Keratinocyte (primary cell): Measurements from ENCODE around the gene LAP3. TPM values are rescaled to one million over a fixed set of nuclear protein-coding genes. Genes with fewer than 3 reads are reported as not detected.

Source experiments
- DNase-seq: peaks from one replicate; pipeline ENCODE4 v3.0.0-alpha.2; 2011; ENCODE audit warnings: low read depth, missing footprints, low spot score
- FAIRE-seq: peaks from 2 replicates; lab custom pipeline; 2011; peaks lifted over from hg19 to GRCh38; lab: Jason Lieb, UNC
- H2AFZ ChIP-seq: 2 replicates; pipeline ENCODE4 v1.6.0; 2012; ENCODE audit warnings: low read length, control low read depth, inconsistent platforms; ENCODE audit not compliant: control insufficient read depth
- H3K27ac ChIP-seq: 2 replicates; pipeline ENCODE4 v1.5.1; 2011; ENCODE audit warnings: low read length; ENCODE audit not compliant: control insufficient read depth, insufficient read depth
- H3K27me3 ChIP-seq: 3 replicates; pipeline ENCODE4 v1.6.0; 2011; ENCODE audit warnings: low read length; ENCODE audit not compliant: control insufficient read depth, insufficient read depth; ENCODE audit errors: extremely low read depth
- H3K36me3 ChIP-seq, 2 experiments: 2 replicates in 1 of 2; 3 replicates in 1 of 2; pipeline ENCODE4 v1.5.1; 2011; ENCODE audit warnings: low read length in 2 of 2, mild to moderate bottlenecking in 1 of 2; ENCODE audit not compliant: control insufficient read depth in 2 of 2, insufficient read depth in 2 of 2; ENCODE audit errors: extremely low read depth in 1 of 2
- H3K4me1 ChIP-seq: 3 replicates; pipeline ENCODE4 v1.5.1; 2011; ENCODE audit warnings: low read length; ENCODE audit not compliant: control insufficient read depth, insufficient read depth; ENCODE audit errors: extremely low read depth
- H3K4me2 ChIP-seq: 3 replicates; pipeline ENCODE4 v1.6.0; 2011; ENCODE audit warnings: low read depth, low read length; ENCODE audit not compliant: control insufficient read depth, insufficient read depth; ENCODE audit errors: extremely low read depth
- H3K4me3 ChIP-seq, 3 experiments: fragments of 200-600 bp in 1 of 3; sonication (generic) in 1 of 3; 2 replicates in 2 of 3; 3 replicates in 1 of 3; pipeline ENCODE4 v1.5.1; 2011 to 2016; ENCODE audit warnings: low read length in 3 of 3, mild to moderate bottlenecking in 3 of 3, control low read depth in 2 of 3, inconsistent platforms in 1 of 3, low read depth in 1 of 3, mixed read lengths in 1 of 3, mixed run types in 1 of 3, moderate library complexity in 1 of 3; ENCODE audit not compliant: control insufficient read depth in 2 of 3, insufficient read depth in 2 of 3; ENCODE audit errors: extremely low read depth in 1 of 3
- H3K79me2 ChIP-seq: 2 replicates; pipeline ENCODE4 v1.6.0; 2012; ENCODE audit warnings: low read length; ENCODE audit not compliant: control insufficient read depth, insufficient read depth
- H3K9ac ChIP-seq: 3 replicates; pipeline ENCODE4 v1.6.0; 2011; ENCODE audit warnings: low read length; ENCODE audit not compliant: control insufficient read depth, insufficient read depth; ENCODE audit errors: extremely low read depth
- H3K9me1 ChIP-seq: 3 replicates; pipeline ENCODE4 v1.6.0; 2011; ENCODE audit warnings: low read length; ENCODE audit not compliant: control insufficient read depth, insufficient read depth; ENCODE audit errors: extremely low read depth
- H3K9me3 ChIP-seq: 2 replicates; pipeline ENCODE4 v1.5.1; 2012; ENCODE audit warnings: low read depth, low read length; ENCODE audit not compliant: control insufficient read depth
- H4K20me1 ChIP-seq: 3 replicates; pipeline ENCODE4 v1.6.0; 2011; ENCODE audit warnings: low read length; ENCODE audit not compliant: control insufficient read depth, insufficient read depth; ENCODE audit errors: extremely low read depth
- CTCF ChIP-seq, 3 experiments: IDR thresholded peaks in 1 of 3; conservative IDR thresholded peaks in 1 of 3; optimal IDR thresholded peaks in 1 of 3; 2 replicates in 2 of 3; 3 replicates in 1 of 3; pipeline versions ENCODE3 to v1.5.1; 2011; ENCODE audit warnings: low read length in 3 of 3, mild to moderate bottlenecking in 3 of 3, moderate library complexity in 2 of 3, control low read depth in 1 of 3, inconsistent platforms in 1 of 3; ENCODE audit not compliant: insufficient read depth in 2 of 3; ENCODE audit errors: extremely low read depth in 1 of 3
- EZH2 ChIP-seq: IDR thresholded peaks from one replicate; pipeline ENCODE4 v1.6.1; 2012; ENCODE audit warnings: inconsistent platforms, mild to moderate bottlenecking, low read length, moderate library complexity
- dilution Hi-C: fragments of 300-500 bp; cut with MboI; formaldehyde crosslinking; loops from one replicate; pipeline ENCODE4 v1.7.0; 2020; ENCODE audit warnings: low sequenced_read_pairs; ENCODE audit not compliant: extremely low pct_ligation_motif_present
- polyA plus RNA-seq, 5 experiments: library from polyadenylated mRNA; depleted of rRNA in 3 of 5; stranded (reverse) in 3 of 5; stranded (forward) in 1 of 5; unstranded in 1 of 5; fragments of >200 nt; gene quantifications; 1 replicate in 1 of 5; 2 replicates in 3 of 5; 3 replicates in 1 of 5; pipeline versions ENCODE4 v1.2.1 to v1.2.3, GENCODE V29; 2011 to 2012; ENCODE audit warnings: missing spikeins in 2 of 5, low read depth in 1 of 5, low replicate concordance in 1 of 5

LAP3 gene
- polyA plus RNA-seq, 1 donor (not counting 4 experiments of a cell fraction or from before 2014, with no cell fraction given), result 84.8 TPM

DNA sequence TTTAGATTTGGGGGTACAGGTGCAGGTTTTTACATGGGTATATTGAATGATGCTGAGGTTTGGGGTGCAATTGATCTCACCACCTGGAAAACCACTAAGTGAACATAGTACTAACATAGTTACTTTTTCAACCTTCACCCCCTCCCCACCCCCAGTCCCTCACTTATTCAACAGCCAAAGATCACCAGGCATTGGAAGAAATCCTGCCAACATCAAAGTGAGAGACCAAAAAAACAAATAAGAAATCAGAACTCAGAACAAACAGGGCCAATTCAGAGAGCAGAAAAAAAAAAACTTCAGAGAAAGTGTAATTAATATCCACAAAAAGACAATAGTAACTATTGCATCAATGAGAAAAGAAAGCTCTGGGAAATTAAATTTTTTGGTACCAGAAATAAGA lies 20.5 kb upstream of the LAP3 start:
- H3K36me3 ChIP-seq, result no peaks in the 10 kb centered on the region
- H3K9ac ChIP-seq, result no peak overlapping the region
- no peak overlapping the region for H3K4me3 ChIP-seq
- H2AFZ ChIP-seq, result no peak overlapping the region
- H3K4me1 ChIP-seq, result peaks cover 4% of the 10 kb centered on the region
- H3K9me3 ChIP-seq, result no peaks in the 10 kb centered on the region
- FAIRE-seq (no peak), DNase-seq (no peak)
- no peaks in the 10 kb centered on the region for H4K20me1 ChIP-seq
- dilution Hi-C loops, result no loop called here
- no peak overlapping the region for H3K4me2 ChIP-seq
- H3K79me2 ChIP-seq, result no peaks in the 10 kb centered on the region
- no peak for TF ChIP-seq CTCF (optimal IDR thresholded peaks at IDR 0.05 in 1 of 3, IDR thresholded peaks at IDR 0.05 in 1 of 3, conservative IDR thresholded peaks at IDR 0.05 in 1 of 3; ENCODE audit: extremely low read depth in 1 of 3, insufficient read depth in 2 of 3, low read length in 3 of 3)
- TF ChIP-seq EZH2, result no peak
- no peak overlapping the region for H3K27ac ChIP-seq
- H3K27me3 ChIP-seq, result no peaks in the 10 kb centered on the region
- H3K9me1 ChIP-seq, result no peaks in the 10 kb centered on the region

DNA sequence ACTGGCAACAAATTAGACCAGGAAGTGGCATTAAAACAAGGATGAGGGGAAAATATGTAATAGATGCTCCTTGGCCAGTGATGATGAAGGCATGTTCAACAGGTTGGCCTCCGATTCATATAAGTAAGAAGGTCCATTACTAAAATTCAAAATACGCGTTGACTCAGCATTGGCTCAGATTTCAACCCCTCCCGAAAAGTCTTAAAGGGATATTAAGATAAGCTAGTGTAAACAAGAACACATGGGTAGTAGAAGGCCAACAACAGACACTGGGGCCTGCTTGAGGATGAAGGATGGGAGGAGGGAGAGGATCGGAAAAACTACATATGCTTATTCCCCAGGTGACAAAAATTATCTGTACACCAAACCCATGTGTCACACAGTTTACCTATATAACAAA lies 19.1 kb upstream of the LAP3 start:
- Histone ChIP-seq H3K27ac (no peak overlapping the region), H3K4me2 (no peak overlapping the region), H3K9me1 (no peaks in the 10 kb centered on the region), H3K79me2 (no peaks in the 10 kb centered on the region), H3K9me3 (no peaks in the 10 kb centered on the region), H3K4me1 (peaks cover 4% of the 10 kb centered on the region), H3K9ac (no peak overlapping the region), H3K4me3 (no peak overlapping the region), H2AFZ (no peak overlapping the region), H3K27me3 (no peaks in the 10 kb centered on the region), H3K36me3 (no peaks in the 10 kb centered on the region), H4K20me1 (no peaks in the 10 kb centered on the region)
- TF ChIP-seq CTCF (optimal IDR thresholded peaks at IDR 0.05 in 1 of 3, IDR thresholded peaks at IDR 0.05 in 1 of 3, conservative IDR thresholded peaks at IDR 0.05 in 1 of 3; ENCODE audit: extremely low read depth in 1 of 3, insufficient read depth in 2 of 3, low read length in 3 of 3) (no peak), EZH2 (no peak)
- FAIRE-seq (no peak), DNase-seq (no peak)
- dilution Hi-C loops, result no loop called here
